Stimulated activated CD4-positive, alpha-beta T cell treated with anti-CD3 and anti-CD28 coated beads, Interleukin-4, amount 100 ng/mL, for 24 hours (primary cell): ENCODE measurements around the gene SNX9.
"Not testable (repeated sequence)": the region's sequence is repeated elsewhere in the genome, so short reads cannot be mapped to it uniquely, and the experiment has no call there.

Source experiments
- DNase-seq: peaks from one replicate; pipeline ENCODE4 v3.0.0-alpha.2; 2020

Gene SNX9

DNA sequence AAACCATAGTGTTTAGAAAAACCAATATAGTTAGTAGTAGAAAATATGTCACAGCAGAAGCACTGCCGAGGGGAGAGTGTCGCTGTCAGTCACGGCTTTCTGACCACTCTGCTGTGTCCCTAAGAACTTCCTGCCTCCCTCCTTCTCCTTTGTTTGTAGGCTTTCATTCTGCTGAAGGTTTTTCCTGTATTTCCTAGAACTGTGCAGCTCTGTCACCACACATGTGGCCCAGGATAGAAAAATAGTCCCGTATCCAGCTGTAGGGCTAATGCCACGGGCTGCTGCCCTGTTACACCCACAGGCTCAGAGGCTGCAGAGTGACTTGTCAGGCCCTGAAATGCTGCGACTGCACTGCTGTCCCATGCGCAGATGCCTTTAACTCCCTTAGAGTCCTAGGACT, 106.0 kb downstream of the SNX9 start:
- DNase-seq, result no peak

- DNase-seq, result no peak
These were observed 106.8 kb downstream of the SNX9 start for GRCh38 chr6:157929765-157930319.

DNA sequence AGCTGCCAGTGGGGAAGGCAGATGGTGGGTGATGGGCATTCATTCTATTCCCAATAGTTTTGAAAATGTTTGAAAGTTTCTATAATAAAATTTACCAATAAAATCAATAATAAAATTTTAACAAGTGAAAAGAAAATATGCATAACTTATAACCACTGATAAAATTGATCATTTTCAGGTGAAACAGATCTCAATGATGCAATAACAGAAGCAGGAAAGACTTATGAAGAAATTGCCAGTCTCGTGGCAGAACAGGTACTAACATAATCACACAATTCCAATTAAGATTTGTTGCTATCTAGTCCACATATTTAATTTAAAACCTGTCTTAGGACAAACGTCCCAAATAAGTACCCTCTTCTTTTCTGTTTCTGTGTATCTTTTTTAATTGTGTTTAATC, 112.7 kb downstream of the SNX9 start:
- no peak for DNase-seq

DNA sequence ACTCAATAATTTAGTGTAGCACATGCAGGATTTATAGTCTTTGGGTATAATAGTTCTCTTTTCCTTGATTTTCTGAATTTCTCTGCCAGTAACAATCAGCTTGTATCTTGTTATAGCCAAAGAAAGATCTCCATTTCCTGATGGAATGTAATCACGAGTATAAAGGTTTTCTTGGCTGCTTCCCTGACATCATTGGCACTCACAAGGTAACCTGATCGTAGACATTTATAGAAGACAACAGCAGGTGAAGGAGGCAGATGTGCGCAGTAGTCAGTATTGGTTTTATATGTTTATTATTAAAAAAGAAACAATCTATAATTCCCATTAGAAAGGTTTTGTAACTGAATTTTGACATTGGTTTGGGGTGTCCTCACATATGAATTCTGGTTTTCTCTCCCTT, 114.3 kb downstream of the SNX9 start:
- no peak for DNase-seq

DNA sequence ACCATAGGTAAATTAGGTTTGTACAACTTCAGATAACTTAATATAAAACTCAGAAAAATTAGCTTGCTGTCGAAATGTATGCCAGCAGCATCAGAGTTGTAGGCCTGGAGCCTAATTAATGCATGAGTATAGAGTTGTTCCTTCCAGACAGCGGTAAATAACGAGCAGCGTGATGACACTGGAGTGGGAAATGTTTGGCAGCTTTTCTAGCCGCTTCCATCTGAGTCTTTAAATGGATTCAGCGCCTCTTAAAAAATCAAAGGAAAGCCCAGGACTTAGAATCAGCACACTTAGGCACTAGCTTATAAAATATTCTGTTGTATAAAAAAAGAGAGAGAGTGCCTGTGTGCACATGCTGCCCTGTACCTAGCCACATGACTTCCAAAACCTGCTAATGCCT, 114.9 kb downstream of the SNX9 start:
- DNase-seq, result no peak

DNA sequence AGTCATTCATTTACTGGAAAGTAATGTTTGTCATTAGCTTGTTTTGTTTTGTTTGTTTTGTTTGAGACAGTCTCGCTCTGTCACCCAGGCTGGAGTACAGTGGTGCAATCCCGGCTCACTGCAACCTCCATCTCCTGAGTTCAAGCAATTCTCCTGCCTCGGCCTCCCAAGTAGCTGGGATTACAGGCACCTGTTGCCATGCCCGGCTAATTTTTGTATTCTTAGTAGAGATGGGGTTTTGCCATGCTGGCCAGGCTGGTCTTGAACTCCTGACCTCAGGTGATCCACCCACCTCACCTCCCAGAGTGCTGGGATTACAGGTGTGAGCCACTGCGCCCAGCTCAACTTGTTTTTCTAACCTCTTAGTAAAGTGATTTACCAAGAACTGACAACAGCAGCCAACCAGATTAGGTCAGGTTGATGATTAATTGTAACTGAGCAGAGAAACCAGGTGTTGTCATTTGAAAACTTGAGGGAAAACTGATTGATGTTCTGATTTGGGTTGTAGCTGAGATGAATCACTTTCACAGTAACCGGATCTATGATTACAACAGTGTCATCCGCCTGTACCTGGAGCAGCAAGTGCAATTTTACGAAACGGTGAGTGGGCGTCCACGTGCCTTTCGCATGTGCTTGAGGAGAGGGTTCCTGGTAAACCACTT, 117.5 kb downstream of the SNX9 start:
- DNase-seq, result peak; percentile 69

GRCh38 chr6:157941101-157941863, 118.2 kb downstream of the SNX9 start:
- no peak for DNase-seq

GRCh38 chr6:157942351-157942750, 119.3 kb downstream of the SNX9 start:
- no peak for DNase-seq

DNA sequence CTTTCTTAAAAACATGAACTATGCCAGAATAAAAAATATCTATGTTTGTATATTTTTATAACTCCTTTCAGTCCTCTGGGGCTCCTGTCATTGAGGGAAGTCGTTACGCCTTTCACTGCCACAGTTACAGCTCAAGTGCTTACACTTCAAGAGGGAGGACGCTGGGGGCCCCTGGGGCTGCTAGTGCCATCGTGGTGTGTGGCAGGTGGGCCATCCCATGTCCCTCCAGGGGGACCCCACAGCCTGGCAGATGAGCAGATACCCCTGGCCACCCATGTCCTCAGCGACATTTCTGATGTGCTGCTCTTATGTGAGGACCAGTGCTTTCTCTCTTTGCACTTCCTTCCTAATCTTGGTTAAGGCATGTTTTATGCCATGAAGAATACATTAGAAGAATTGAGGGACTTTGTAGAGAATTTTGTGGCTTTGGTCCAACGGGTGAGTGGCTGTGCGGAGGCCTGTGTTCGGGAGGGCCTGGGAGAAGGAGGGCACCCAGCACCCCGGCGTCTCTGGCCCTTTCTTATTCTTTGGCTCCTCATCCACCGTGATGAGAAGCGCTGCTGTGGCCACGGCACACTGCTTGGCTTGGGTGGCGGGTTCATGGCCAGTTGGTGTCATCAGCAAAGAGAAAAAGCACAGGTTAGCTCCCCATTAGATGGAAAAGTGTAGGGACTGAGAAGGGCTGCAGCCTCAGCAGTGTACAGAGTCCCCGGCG, 120.4 kb downstream of the SNX9 start:
- no peak for DNase-seq

GRCh38 chr6:157943964-157944283, 120.9 kb downstream of the SNX9 start:
- DNase-seq, result no peak

DNA sequence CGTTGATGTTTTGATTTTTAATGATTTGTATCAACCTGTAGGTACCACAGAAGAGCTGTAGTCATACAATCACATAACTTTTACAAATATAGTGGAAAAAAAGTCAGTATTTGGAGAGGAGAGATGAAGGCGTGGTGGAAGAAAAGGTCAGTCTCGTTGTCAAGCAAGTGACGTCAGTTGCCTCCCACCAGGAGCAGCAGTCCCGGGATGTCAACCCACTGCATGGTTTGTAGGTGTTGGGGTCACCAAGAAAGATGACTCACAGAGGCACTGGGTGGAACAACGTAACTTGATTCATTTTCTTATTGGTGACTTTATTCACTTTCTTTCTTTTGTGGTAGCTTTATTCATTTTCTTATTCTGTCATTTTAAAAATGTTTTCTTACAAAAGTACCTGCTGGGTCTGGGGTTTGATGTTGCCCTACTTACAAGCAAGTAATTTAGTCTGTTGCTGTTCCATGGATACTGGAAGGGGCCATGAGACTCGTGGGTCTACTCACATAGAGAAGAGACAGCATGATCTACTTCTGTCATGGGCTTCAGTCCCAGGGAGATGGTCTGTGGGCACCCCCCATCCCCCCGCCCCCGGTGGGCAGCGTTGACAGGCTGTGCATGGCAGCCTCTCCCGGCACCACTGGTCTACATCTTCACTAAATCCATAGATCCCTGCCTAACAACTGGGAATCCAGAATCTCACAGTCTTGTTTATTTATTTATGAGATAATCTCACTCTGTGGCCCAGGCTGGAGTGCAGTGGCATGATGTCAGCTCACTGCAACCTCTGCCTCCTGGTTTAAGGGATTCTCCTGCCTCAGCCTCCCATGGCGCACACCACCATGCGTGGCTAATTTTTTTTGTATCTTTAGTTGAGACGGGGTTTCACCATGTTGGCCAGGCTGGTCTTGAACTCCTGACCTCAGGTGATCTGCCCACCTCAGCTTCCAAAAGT, 122.2 kb downstream of the SNX9 start:
- peak; percentile 63 for DNase-seq

DNA sequence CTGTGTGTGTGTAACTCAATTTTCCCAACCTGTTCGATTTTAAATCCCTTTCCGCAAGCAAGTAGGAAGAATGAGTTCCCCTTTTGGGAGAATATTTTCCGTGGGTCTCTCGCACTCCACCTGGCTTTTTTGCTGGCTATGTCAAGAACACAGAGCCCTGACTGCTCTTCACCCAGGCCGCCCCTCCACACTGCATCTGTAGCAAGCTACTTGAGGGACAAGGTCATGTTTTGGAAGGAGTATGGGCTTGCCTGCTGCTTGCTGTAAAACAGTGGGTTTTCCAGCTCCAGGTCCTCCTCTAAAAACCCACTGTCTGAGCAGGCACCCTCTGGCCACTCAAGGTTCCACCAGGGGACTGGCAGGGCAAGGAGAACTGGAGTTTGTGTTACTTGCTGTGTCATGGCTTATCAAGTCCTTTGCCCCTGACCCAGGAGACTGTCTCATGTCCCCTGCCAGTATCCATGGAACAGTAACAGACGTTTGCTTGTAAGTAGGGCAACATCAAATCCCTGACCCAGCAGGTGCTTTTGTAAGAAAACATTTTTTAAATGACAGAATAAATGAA, 123.1 kb downstream of the SNX9 start:
- no peak for DNase-seq

DNA sequence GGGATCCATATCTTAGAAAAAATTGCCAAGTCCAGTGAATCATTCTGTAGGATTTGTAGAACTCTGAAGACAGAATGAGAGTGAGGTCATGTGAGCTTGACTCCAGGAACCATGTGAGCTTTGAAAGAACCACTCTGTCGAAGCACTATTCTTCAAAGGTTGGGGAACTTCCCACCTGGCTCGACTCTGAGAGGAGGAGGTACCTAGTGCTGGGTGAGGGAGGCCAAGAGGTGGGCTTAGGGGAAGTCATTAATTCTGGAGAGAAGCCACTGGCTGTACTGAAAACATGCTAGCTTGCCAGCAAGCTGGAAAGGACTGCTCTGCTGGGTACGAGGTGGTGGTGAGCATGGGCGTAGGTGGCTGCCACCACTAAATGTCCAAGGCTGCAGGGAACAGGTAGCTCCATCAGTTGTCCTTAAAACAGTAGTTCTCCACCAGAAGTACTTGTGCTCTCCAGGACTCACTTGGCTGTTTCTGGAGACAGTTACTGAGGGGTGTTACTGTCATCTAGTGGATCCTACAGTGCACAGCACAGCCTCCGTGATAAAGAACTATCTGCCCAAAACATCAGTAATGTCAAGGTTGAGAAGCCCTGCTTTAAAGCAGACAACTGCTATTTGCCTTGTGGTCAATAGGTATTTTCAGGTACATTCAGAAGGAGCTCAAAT, 124.0 kb downstream of the SNX9 start:
- no peak for DNase-seq

- DNase-seq, result not testable (repeated sequence)
These were observed 127.9 kb downstream of the SNX9 start for GRCh38 chr6:157950899-157951298.

DNA sequence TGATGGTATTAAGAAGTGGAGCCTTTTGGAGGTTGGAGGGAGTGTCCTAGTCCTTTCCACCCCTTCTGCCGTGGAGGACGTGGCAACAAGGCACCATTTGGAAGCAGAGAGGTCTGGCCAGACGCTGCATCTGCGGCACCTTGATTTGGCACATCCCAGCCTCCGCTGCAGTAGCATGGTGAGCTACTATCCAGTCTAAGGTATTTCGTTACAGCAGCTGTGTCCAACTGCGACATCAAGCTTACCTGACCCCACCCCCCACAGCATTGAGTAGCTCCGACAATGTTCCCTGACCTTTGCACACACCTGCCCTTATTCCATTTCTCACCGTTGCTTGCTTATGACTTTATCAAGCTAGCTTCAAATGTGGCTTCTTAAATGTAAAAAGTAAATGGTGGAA, 128.8 kb downstream of the SNX9 start:
- no peak for DNase-seq

- no peak for DNase-seq
These were observed 129.9 kb downstream of the SNX9 start for GRCh38 chr6:157952861-157953351.

DNA sequence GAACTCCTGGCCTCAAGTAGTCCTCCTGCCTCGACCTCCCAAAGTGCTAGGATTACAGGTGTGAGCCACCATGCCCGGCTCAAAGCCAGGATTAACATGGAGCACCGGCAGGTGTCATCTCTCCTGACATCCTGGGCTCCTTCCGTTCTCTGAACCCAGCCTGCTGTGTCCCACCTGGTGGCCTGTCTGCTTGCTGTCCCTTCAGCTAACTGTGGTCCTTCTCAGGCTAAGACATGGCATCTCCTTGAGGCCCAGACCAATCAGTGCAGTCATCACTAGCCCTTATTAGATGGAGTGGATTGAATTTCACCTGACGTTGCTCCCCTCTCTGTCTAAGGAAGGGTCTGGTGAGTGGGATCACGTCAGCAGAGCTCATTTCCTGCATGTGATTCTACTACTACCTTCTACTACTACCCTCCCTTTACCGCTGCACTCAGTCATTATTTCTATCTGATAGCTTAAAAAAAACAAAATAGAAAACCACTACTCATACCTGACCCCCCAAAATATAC, 130.6 kb downstream of the SNX9 start:
- DNase-seq, result no peak

GRCh38 chr6:157954150-157955117, 131.4 kb downstream of the SNX9 start:
- DNase-seq, result no peak

GRCh38 chr6:157955675-157956074, 132.6 kb downstream of the SNX9 start:
- DNase-seq, result no peak

DNA sequence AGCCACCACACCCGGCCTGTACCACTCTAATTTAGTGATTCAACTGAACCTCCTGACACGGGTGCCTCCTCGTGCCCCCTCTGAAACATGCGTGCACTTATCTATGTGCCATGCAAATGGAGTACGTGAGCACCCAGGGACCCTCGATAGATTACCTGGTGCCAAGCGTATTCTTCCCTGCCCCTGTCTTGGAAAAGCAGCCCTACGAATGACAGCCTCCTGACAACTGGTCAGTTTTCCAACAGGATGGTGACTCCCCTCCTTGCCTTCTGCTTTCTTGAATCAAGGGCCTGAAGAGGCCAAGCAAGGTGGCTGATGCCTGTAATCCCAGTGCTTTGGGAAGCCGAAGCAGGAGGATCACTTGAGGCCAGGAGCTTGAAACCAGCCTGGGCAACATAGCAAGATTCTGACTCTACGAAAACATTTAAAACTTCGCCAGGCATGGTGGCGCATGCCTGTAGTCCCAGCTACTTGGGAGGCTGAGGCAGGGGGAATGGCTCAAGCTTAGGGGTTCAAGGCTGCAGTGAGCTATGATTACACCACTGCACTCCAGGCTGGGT, 133.2 kb downstream of the SNX9 start:
- DNase-seq, result no peak
